GM19025 (cell line): ENCODE results near the gene KIDINS220.

ENCODE experiments used
- ATAC-seq: cut with Tn5 transposase; IDR thresholded peaks from one replicate; pipeline ENCODE4 v1.9.1; 2021; ENCODE audit warnings: mild to moderate bottlenecking, low read depth, moderate library complexity; ENCODE audit not compliant: unreplicated experiment

KIDINS220 gene

GRCh38 chr2:8853426-8853825, 16.0 kb upstream of the KIDINS220 start:
- ATAC-seq: no peak

GRCh38 chr2:8851811-8852560, 14.6 kb upstream of the KIDINS220 start:
- ATAC-seq: no peak

GRCh38 chr2:8850845-8851487, 13.6 kb upstream of the KIDINS220 start:
- ATAC-seq: no peak

GRCh38 chr2:8849327-8849726, 11.9 kb upstream of the KIDINS220 start:
- no peak for ATAC-seq

- no peak for ATAC-seq
Measured at GRCh38 chr2:8848328-8849100, 11.1 kb upstream of the KIDINS220 start.

GRCh38 chr2:8847400-8847799, 10.0 kb upstream of the KIDINS220 start:
- ATAC-seq: no peak

GRCh38 chr2:8841932-8842331, 4.5 kb upstream of the KIDINS220 start:
- no peak for ATAC-seq

GRCh38 chr2:8840475-8841091, 3.2 kb upstream of the KIDINS220 start:
- no peak for ATAC-seq

GRCh38 chr2:8839189-8839965, 2.0 kb upstream of the KIDINS220 start:
- ATAC-seq: no peak

GRCh38 chr2:8837795-8838140, 355 bp upstream of the KIDINS220 start:
- no peak for ATAC-seq

GRCh38 chr2:8835279-8835678, 2.1 kb downstream of the KIDINS220 start:
- no peak for ATAC-seq

GRCh38 chr2:8833853-8834252, 3.6 kb downstream of the KIDINS220 start:
- no peak for ATAC-seq

- no peak for ATAC-seq
Measured at GRCh38 chr2:8831516-8831915, 5.9 kb downstream of the KIDINS220 start.

GRCh38 chr2:8827729-8828128, 9.7 kb downstream of the KIDINS220 start:
- no peak for ATAC-seq

GRCh38 chr2:8822218-8822617, 15.2 kb downstream of the KIDINS220 start:
- ATAC-seq: no peak

GRCh38 chr2:8821276-8822217, 15.9 kb downstream of the KIDINS220 start:
- no peak for ATAC-seq

- ATAC-seq: no peak
Measured at GRCh38 chr2:8819948-8820347, 17.5 kb downstream of the KIDINS220 start.

- no peak for ATAC-seq
Measured at GRCh38 chr2:8819194-8819593, 18.2 kb downstream of the KIDINS220 start.

GRCh38 chr2:8817221-8817620, 20.2 kb downstream of the KIDINS220 start:
- ATAC-seq: no peak
